Ishikawa (cell line): ENCODE measurements around the gene FADS6.

Source experiments
- CEBPB ChIP-seq: IDR thresholded peaks from 2 replicates; pipeline ENCODE4 v1.6.1; 2012
- CREB1 ChIP-seq: IDR thresholded peaks from 2 replicates; pipeline ENCODE4 v1.6.1; 2012; ENCODE audit warnings: low read depth
- EGR1 ChIP-seq: IDR thresholded peaks from 2 replicates; pipeline ENCODE4 v1.6.1; 2012
- EP300 ChIP-seq: IDR thresholded peaks from 2 replicates; pipeline ENCODE4 v1.6.1; 2012; ENCODE audit warnings: borderline replicate concordance
- FOXM1 ChIP-seq: IDR thresholded peaks from 2 replicates; pipeline ENCODE4 v1.6.1; 2012; ENCODE audit warnings: low read depth, borderline replicate concordance
- NFIC ChIP-seq: IDR thresholded peaks from 2 replicates; pipeline ENCODE4 v1.6.1; 2012
- RAD21 ChIP-seq: IDR thresholded peaks from 2 replicates; pipeline ENCODE4 v1.6.1; 2012; ENCODE audit warnings: low read depth
- TAF1 ChIP-seq: IDR thresholded peaks from 2 replicates; pipeline ENCODE4 v1.6.1; 2012; ENCODE audit warnings: low read depth, mild to moderate bottlenecking
- TCF12 ChIP-seq: IDR thresholded peaks from 2 replicates; pipeline ENCODE4 v1.6.1; 2012; ENCODE audit warnings: low read depth
- TEAD4 ChIP-seq: IDR thresholded peaks from 2 replicates; pipeline ENCODE4 v1.6.1; 2012
- YY1 ChIP-seq: IDR thresholded peaks from 2 replicates; pipeline ENCODE4 v1.6.1; 2012; ENCODE audit warnings: low read depth
- ZBTB7A ChIP-seq: IDR thresholded peaks from 2 replicates; pipeline ENCODE4 v1.6.1; 2012; ENCODE audit warnings: low read depth
- TF ChIP-seq, protein P1 (sequence below): IDR thresholded peaks from 2 replicates; pipeline ENCODE4 v1.6.1; 2012
- TF ChIP-seq, protein P2 (sequence below): IDR thresholded peaks from 2 replicates; pipeline ENCODE4 v1.6.1; 2012; ENCODE audit warnings: low read depth, mild to moderate bottlenecking
- TF ChIP-seq, protein P3 (sequence below): IDR thresholded peaks from 2 replicates; pipeline ENCODE4 v1.6.1; 2012

Gene FADS6

DNA sequence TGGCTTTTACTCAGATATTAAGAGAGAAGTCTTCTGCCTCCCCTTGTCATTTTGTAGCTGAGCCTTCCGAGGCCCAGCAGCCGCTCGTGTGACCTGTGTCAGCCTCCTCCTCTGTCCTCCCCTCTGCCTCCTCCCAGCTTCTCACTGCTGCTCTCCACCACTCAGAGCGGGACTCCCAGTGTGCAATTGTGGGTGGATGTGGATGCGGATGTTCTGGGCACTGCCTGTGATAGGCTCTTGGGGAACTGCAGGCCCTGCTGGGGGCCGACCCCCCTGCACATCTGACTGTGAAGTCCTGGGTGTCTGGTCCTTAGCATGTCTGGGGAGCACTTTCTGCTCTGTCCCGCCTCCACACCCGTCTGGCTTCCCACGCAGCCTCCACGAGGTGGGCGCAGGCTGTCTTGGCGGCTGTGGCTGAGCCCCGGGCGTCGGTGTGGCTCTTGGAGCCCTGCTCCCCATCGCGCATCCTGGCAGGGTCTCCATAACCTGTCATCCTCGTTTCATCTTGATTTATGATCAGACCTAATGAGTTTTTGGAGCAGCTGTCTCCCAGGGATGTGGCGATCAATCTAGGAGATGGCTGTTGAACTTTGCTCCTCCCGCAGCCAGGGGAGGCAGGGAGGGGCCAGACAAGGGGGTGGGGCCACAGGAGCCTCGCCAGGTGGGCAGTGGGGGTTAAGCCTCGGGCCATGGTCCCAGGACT lies 61.8 kb downstream of the FADS6 start:
- TF ChIP-seq FOXM1 (no peak), TAF1 (no peak), RAD21 (no peak), NFIC (no peak), TEAD4 (no peak), EP300 (no peak), CEBPB (no peak), TCF12 (no peak), EGR1 (no peak), YY1 (no peak), CREB1 (no peak), ZBTB7A (no peak)
- TF ChIP-seq, protein P1, sequence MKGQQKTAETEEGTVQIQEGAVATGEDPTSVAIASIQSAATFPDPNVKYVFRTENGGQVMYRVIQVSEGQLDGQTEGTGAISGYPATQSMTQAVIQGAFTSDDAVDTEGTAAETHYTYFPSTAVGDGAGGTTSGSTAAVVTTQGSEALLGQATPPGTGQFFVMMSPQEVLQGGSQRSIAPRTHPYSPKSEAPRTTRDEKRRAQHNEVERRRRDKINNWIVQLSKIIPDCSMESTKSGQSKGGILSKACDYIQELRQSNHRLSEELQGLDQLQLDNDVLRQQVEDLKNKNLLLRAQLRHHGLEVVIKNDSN = no peak
- TF ChIP-seq, protein P2, sequence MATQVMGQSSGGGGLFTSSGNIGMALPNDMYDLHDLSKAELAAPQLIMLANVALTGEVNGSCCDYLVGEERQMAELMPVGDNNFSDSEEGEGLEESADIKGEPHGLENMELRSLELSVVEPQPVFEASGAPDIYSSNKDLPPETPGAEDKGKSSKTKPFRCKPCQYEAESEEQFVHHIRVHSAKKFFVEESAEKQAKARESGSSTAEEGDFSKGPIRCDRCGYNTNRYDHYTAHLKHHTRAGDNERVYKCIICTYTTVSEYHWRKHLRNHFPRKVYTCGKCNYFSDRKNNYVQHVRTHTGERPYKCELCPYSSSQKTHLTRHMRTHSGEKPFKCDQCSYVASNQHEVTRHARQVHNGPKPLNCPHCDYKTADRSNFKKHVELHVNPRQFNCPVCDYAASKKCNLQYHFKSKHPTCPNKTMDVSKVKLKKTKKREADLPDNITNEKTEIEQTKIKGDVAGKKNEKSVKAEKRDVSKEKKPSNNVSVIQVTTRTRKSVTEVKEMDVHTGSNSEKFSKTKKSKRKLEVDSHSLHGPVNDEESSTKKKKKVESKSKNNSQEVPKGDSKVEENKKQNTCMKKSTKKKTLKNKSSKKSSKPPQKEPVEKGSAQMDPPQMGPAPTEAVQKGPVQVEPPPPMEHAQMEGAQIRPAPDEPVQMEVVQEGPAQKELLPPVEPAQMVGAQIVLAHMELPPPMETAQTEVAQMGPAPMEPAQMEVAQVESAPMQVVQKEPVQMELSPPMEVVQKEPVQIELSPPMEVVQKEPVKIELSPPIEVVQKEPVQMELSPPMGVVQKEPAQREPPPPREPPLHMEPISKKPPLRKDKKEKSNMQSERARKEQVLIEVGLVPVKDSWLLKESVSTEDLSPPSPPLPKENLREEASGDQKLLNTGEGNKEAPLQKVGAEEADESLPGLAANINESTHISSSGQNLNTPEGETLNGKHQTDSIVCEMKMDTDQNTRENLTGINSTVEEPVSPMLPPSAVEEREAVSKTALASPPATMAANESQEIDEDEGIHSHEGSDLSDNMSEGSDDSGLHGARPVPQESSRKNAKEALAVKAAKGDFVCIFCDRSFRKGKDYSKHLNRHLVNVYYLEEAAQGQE = no peak
- TF ChIP-seq, protein P3, sequence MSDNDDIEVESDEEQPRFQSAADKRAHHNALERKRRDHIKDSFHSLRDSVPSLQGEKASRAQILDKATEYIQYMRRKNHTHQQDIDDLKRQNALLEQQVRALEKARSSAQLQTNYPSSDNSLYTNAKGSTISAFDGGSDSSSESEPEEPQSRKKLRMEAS = no peak

DNA sequence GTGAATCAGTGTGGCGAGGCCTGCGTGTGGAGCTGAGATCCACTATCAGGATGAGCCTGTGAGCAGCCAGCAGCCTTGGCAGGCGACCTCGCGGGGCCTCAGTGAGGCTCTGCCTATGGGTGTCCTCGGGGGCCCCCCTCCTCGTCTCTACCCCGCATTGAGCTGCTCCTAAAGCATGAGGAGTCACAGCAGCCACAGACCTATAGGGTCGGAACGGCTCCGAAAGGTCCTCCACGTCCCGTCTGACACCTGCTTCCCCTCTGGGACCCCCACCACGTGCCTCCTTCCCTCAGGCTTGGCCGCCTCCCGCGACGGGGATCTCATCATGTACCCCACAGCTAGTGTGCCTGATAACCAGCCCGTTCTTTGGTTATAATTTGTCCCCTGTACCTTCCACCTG lies 62.6 kb downstream of the FADS6 start:
- TF ChIP-seq, protein P3 = no peak
- TF ChIP-seq TCF12 = no peak
- no peak for TF ChIP-seq CEBPB
- TF ChIP-seq, protein P1 = no peak
- no peak for TF ChIP-seq RAD21
- no peak for TF ChIP-seq ZBTB7A
- no peak for TF ChIP-seq NFIC
- no peak for TF ChIP-seq TAF1
- no peak for TF ChIP-seq YY1
- TF ChIP-seq FOXM1 = no peak
- no peak for TF ChIP-seq EP300
- no peak for TF ChIP-seq TEAD4
- TF ChIP-seq, protein P2 = no peak
- no peak for TF ChIP-seq EGR1
- TF ChIP-seq CREB1 = no peak

DNA sequence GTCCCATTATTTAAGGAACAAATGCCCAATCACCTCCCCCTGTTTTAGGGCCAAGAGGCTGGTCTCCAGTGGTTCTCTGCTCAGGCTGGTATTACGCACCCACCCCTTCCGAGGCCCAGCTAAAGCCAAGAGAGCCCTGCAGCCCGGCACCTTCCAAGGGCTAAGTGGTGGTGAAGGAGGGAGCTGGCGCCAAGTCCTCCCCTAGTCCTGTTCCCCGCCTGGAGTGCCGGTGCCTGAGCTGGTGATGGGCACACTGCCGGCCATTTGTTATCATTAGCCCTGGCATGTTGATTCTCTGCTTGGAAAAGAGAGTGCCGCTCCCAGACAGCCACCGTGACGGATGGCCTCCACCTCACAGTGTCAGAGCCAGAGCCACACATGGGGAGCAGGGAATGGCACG lies 65.6 kb downstream of the FADS6 start:
- TF ChIP-seq EGR1 = no peak
- no peak for TF ChIP-seq YY1
- no peak for TF ChIP-seq ZBTB7A
- TF ChIP-seq FOXM1 = no peak
- no peak for TF ChIP-seq EP300
- no peak for TF ChIP-seq TAF1
- TF ChIP-seq CREB1 = no peak
- TF ChIP-seq, protein P1 = no peak
- TF ChIP-seq TCF12 = no peak
- TF ChIP-seq CEBPB = no peak
- no peak for TF ChIP-seq RAD21
- TF ChIP-seq TEAD4 = no peak
- TF ChIP-seq, protein P3 = no peak
- TF ChIP-seq, protein P2 = no peak
